ENCODE results near the gene AICDA.
"Not testable (repeated sequence)": the region's sequence is repeated elsewhere in the genome, so short reads cannot be mapped to it uniquely, and the experiment has no call there.

AICDA gene

GRCh38 chr12:8606890-8607289 is 5.8 kb downstream of the AICDA start:
- DNase-seq, result peak in 1 of 2 experiments; percentile 7

- DNase-seq, result no peak
Observed at GRCh38 chr12:8605057-8605456, 7.6 kb downstream of the AICDA start.

- peak in 1 of 2 experiments; percentile 2 for DNase-seq
Observed at GRCh38 chr12:8603856-8604255, 8.8 kb downstream of the AICDA start.

GRCh38 chr12:8603286-8603685 is 9.4 kb downstream of the AICDA start:
- DNase-seq, result no peak

GRCh38 chr12:8596561-8596960 is 16.1 kb downstream of the AICDA start:
- no peak for DNase-seq

- DNase-seq, result no peak
Observed at GRCh38 chr12:8594072-8594471, 18.6 kb downstream of the AICDA start.

- DNase-seq, result no peak
Observed at GRCh38 chr12:8593246-8593645, 19.4 kb downstream of the AICDA start.

- DNase-seq, result peak in 1 of 2 experiments; percentile 25
Observed at GRCh38 chr12:8590842-8591545, 21.7 kb downstream of the AICDA start.

GRCh38 chr12:8589679-8590078 is 23.0 kb downstream of the AICDA start:
- DNase-seq, result no peak

GRCh38 chr12:8584478-8584877 is 28.2 kb downstream of the AICDA start:
- peak; percentile 1 to 12 for DNase-seq

- DNase-seq, result no peak
Observed at GRCh38 chr12:8584004-8584403, 28.7 kb downstream of the AICDA start.

- peak in 1 of 2 experiments; percentile 6 for DNase-seq
Observed at GRCh38 chr12:8581098-8581784, 31.4 kb downstream of the AICDA start.

- DNase-seq, result no peak
Observed at GRCh38 chr12:8577879-8578278, 34.8 kb downstream of the AICDA start.

- peak in 1 of 2 experiments; percentile 15 for DNase-seq
Observed at GRCh38 chr12:8572507-8572906, 40.2 kb downstream of the AICDA start.

GRCh38 chr12:8566525-8566924 is 46.1 kb downstream of the AICDA start:
- DNase-seq, result no peak

GRCh38 chr12:8566052-8566451 is 46.6 kb downstream of the AICDA start:
- not testable (repeated sequence) for DNase-seq

GRCh38 chr12:8564656-8565055 is 48.0 kb downstream of the AICDA start:
- DNase-seq, result no peak

GRCh38 chr12:8563356-8563755 is 49.3 kb downstream of the AICDA start:
- no peak for DNase-seq

GRCh38 chr12:8562310-8562709 is 50.3 kb downstream of the AICDA start:
- no peak for DNase-seq

- DNase-seq, result no peak
Observed at GRCh38 chr12:8561011-8561410, 51.6 kb downstream of the AICDA start.

- no peak for DNase-seq
Observed at GRCh38 chr12:8559676-8560075, 53.0 kb downstream of the AICDA start.

- no peak for DNase-seq
Observed at GRCh38 chr12:8556531-8557097, 56.0 kb downstream of the AICDA start.

- DNase-seq, result no peak
Observed at GRCh38 chr12:8554451-8555195, 58.0 kb downstream of the AICDA start.

Data from Kasumi-1 (cell line).